Dedifferentiated amniotic fluid mesenchymal stem cell (primary cell): ENCODE measurements around the gene C14orf180.

Experiments used
- DNase-seq: peaks from one replicate; pipeline ENCODE4 v3.0.0-alpha.2; 2016; ENCODE audit errors: extremely low spot score

The C14orf180 gene

DNA sequence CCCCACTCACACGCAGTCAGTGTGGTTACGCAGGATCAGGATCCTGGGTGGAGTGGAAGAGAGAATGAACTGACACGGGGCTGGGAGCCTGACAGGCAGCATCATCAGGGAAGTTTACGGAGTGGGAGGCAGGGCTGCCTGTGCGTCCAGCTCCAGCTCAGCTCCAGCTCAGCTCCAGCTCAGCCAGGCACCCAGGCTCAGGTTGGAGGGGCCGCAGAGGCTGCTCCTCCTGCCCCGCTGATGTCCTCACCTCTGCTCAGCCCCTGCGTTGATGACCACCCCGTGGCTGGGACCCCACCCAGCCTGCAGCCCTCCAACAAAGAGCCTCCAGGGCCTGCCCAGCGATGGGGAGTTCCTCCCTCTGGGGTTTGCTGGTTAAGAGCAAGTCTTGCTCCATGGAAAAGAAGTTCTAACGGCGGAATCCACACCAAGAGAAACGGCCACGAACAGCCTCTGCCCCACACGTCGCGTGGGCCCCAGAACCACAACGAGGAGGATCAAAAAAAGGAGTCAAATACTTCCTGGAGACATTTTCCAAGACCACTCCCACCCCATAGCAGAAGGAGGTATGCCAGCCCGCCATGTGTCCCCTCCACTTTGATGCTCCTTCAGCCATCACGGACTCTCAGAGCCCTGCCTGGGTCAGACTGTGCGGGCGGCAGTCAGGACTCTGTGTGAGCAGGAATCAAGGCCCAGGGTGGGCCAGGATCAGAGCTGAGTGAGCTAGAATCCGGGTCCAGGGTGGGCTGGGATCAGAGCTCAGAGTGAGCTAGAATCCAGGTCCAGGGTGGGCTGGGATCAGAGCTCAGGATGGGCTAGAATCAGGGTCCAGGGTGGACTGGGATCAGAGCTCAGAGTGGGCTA, 17.7 kb upstream of the C14orf180 start:
- DNase-seq, result no peak

DNA sequence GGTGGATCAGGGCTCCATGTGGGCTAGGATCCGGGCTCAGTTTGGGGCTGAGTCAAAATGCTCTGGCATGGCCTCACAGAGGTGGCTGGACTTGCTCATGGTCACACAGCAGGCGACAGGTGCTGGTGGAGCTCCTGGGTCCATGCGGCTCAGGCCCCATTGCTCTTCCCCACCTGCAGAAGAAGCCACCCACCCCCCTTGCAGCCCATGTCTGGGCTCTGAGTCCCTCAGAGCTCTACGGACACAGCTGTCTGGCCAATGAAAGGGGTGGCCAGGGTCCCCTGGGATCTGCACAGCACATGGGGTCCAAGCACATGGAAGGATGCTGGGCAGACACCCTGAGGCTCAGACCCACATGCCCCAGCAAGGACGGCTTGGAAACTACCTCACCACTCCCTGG, 17.0 kb upstream of the C14orf180 start:
- no peak for DNase-seq

DNA sequence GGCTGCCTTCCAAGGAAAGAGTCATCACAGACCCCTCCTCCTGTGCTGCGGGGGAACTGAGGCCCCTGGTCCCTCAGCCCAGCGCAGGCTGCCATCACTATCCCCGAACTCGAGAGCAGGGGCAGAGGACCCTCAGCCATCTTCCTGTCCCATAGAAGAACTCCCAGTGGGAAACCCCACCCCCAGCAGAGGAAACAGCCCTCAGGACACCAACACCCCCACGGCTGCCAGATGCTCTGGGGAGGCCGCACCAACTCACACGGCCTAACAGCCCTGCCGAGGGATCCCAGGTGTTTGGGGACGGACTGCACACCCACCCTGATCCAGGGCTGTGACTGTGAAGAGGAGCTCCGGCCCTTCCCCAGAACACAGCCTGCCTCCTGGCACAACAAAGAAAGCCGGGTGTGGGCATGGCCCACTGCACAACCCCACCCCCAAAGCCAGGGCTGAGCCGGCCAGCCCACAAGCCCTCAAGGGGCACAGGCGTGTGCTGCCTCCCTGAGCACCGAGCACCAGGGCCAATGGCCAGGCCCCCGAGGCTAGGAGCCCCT, 16.3 kb upstream of the C14orf180 start:
- DNase-seq, result no peak

DNA sequence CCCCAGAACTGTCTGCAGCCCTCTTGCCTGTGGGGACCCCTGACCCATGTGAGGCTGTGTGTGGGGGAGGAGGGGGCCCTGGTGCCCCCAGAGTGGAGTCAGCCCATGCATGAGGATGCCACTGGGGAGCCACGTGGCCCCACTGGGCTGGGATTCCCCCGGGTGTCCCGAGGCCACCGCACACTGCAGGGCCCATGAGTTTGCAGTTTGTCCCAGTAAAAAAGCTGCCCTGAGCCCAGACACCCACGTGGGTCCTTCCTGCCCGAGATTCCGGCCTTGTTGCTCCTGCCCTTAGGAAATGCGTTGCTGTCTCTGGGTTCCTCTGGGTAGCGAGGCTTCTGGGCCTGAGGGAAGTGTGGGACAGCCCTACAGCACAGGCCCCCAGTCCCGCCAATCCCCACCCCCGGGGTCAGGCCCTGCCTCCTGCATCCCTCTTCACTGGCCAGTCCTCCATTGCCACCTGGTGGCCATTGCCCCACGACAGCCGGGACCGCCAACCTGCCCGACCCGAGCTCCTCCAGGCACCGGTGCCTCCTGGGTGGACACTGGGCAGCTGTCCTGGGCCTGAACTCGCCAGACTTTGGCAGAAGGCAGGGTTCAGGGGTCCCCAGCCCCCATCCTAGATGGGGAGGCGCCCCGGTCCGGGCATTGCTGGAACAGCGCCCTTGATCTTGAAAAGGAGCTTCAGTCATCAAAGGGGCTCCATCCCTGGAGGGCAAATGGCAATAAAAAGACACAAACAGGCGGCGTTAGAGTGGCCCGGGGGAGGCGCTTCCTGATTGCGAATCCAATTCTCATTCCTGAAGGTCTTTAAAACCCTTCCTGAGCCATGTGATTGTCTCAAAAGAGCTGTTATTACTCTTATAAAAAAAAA, 15.6 kb upstream of the C14orf180 start:
- DNase-seq, result peak; percentile 15

DNA sequence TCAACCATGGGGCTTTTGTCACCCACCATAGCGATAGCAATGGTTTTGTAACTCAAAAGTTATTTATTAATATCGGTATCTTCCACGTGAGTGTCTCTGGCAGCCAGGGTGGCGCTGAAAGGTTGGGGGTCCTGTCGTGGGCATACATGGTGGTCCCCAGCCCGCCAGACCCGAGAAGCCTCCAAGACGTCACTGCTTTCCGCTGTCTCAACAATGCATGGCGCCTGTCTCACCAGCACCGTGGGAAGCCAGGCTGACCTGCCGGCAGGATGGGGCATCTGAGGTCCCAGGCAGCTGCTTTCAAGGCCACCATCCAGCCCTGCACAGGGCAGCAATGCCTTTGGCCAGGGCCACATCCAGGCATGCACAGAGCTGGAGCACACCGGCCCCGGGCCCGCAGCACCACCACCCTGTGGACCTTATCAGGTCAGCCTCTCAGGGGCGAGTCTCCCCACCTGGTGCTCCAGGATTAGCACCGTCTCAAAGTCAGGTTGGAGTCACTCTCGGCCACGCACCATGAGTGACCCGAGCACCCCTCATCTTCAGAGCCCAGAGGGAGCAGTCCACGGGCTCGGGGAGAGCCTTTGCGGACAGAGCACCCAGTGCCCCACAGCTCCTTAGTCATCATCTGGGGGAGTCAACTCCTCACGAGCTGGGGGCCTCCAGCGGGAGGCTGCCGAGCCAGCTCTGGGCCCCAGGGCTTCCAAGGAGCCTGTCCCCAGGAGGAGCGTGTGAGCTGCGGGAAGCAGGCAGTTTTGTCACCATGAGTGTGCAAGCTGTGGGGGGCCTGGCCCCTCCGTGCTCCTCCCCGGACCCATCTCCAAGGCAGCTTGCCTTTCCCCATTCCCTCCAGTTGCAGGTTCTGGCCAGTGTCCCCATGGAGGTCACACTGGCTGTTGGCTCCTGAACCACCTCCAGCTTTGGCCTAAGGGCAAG, 14.6 kb upstream of the C14orf180 start:
- no peak for DNase-seq

DNA sequence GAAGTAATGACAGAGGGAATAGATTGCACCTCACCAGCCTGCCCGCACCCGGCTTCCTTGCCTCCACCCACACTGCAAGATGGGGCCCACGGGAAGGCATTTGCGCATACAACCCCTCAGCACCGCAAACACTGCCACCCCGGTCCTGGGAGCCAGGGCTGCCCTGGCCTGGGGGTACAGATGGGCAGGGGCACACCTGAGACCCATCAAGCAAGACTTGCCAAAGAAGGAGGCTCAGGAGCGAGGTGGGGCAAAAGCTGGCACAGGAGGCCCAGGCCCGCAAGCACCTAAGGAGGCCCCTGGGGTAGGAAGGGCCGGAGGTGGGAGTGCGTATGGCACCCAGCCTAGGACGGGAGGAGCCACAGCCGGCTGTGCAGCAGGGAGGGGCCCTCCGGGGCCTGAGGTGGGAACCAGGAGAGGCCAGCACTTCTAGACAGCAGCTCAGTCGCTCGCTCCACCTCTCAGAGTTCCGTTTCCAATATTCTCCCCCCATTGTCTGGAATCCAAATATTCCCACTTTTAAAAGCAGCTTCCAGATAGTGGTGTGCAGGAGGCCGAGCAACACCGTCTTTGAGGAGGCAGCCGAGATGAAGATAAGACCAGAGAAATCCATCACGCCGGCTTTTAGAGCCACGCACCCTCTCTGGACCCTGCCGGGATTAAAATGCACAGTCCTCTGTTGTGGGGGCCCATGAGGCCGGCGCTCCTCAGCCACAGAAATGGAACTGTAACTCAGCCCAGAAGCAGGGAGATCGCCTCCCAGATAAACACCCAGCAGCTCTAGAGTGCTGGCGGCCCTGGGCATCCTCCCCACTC, 12.2 kb upstream of the C14orf180 start:
- DNase-seq, result no peak

DNA sequence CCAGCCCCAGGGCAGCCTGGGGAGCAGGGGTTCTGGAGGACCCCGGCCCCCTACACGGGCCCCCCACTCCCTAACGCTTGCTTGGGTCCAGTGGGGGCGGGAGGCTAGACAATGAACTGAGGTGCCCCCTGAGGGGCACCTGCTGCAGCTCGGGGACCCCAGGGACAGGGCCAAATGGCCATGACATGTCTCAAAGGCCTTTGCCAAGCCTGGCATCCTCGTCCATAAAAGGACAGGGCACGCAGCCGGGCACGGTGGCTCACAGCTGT, 11.7 kb upstream of the C14orf180 start:
- no peak for DNase-seq

DNA sequence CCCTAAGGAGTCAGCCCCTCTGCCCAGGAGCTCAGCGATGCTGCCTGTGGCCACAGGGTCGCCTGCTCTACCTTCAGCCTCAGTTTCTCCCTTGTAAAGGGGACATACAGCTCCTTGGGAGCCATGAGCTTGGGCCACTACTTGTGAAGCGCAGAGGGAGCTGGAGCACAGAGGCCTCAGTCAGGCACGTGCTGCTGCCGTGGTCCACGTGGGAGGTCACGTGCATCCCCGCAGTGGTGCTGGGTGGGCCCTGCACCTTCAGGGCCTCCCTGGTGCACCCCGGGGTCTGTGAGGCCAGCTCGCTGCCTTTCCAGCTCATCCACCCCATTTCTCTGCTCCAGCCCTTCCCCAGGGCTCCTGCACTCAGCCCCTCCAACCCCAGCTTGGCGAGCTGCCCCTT, 10.9 kb upstream of the C14orf180 start:
- no peak for DNase-seq

DNA sequence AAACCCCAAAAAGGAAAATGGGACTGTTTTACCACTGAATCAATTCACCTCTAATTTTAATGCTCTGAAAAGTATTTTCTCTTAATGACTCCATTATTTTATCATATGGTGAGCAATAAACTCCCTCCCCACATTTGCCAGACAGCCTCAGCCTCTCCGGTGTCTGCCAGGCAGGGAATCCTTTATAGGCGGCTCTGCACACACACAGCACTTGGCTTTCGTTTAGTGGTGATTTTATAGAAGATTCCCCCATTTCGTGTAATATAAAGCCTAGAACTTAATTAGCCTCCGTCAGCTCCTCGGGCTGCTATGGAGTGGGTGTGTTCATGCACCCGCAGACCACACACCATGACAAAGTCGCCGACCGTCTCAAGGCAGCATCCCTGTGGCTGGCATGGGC, 10.1 kb upstream of the C14orf180 start:
- no peak for DNase-seq

DNA sequence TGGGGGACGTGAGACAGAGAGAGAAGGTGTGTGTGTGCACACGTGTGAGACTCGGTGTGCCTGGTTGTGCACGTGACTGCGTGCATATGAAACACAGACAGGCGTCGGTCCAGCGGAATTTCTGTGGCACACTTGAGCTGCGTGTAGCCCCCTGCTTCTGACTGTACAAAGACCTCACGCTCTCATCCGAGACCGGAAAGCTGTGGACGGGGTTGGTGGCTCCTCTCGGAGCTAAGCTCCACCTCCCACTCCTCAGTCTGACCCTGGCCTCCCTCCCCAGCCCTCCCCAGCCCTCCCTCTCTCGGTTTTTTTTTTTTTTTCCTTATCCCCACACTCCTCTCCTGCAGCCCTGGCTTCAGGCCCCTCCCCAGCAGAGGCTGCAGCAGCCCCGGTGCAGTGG, 8.3 kb upstream of the C14orf180 start:
- DNase-seq, result no peak

DNA sequence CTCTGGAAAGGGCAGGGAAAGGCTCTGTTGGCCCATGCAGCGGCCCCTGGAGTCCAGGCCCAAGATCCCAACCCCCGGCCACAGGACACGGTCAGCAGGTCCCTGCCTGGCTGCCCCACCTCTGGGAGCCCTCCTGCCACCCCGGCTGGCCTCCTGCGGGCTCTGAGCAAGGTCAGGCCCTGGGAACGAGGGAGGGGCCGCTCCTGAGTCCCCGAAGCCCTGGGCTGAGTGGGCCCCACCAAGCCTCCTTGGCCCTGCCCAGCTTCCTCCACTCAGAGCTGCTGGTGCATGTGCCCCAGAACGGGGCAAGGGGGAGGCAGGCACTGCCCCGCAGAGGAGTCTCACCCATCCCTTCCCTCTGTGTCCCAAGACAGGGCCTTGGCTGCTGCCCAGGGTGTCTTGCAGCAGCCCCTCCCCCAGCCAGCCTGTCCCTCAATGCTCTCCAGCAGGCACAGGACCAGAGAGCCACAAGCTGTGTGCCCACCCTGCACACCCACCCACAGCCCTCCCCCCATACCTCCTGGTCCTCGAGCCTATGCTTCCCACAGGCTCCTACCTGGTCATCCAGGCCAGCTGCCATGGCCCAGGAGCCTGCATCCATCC, 7.4 kb upstream of the C14orf180 start:
- DNase-seq, result no peak

DNA sequence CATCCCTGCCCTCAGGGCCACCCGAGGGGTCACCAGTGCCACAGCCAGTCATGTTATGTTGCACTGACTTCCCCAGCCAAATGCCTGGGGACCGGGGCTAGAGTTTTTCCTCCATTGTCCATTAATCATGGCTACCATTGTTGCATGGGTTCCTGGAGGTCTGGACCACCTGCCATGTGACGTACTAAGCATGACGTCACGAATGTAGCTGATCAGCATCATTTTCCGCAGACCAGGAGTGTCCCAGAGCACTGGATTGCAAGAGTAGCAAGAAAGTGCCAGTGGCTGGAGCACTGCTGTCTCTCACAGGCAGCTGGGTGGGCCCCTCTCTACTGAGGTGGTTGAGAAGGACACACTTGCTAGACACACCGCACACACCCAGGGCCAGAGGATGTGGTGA, 6.9 kb upstream of the C14orf180 start:
- no peak for DNase-seq

DNA sequence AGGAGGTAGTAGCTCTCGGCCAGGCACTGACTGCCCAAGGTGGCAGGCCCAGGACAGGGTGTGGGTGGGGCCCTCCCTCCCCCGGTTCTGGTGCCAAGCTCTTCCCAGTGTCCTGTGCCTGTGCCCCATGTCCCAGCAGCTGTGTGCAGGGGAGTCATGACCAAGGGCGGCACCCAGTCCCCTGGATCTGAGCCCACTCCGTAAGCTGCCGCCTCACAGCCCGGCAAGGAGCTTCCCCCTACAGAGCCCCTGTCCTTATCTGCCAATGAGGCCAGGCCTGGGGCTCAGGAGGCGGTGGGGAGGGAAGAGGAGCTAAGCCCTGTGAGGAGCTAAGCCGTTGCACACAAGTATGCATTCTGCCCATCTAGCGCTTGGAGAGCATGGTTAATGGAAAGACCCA, 5.6 kb upstream of the C14orf180 start:
- no peak for DNase-seq

DNA sequence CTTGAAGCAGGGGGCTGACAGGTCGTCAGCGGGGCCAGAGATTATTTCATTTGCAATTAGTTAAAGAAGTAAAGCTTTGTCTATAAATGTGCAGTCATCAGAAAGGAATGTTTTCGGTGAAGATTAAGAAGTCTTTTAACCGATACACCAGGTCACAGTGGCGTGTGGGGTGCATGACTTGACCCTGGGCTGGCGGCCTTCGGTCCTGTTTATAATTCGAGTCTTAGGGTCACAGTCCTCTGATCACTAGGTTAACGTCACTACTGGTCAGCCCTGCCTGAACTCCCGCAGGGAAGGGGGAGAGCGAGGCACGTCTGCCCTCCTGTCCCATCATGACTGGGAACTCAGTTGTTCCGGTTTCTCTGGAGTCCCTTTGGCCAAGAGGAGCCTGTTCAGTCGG, 5.0 kb upstream of the C14orf180 start:
- no peak for DNase-seq

DNA sequence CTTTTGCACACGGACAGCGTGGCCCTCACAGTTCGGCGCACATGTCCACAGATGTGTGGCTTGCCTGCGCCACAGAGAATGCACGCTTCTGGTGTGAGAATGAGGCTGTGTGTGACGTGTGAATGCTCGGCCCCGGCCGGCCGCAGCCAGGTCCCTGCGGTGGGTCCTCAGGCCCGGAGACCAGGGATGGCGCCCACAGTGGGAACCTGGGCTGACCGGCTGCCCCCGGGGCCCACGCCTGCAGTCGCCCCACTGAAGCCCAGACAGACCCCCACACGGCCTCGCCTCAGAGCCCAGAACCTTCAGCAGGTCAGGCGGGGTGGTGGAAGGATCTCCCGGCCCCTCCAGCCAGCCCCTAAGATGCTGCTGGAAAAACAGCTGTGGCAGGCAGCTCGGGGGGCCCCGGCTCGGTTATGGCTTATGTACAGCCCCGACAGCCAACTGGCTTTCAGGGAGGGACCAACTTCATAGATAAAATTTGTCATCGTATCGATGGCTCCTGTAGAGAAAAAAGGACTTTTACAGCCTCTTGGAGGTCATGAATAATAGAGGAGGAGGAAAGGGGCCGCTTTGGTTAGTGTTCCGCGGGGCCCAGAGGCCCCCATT, 4.5 kb upstream of the C14orf180 start:
- no peak for DNase-seq

DNA sequence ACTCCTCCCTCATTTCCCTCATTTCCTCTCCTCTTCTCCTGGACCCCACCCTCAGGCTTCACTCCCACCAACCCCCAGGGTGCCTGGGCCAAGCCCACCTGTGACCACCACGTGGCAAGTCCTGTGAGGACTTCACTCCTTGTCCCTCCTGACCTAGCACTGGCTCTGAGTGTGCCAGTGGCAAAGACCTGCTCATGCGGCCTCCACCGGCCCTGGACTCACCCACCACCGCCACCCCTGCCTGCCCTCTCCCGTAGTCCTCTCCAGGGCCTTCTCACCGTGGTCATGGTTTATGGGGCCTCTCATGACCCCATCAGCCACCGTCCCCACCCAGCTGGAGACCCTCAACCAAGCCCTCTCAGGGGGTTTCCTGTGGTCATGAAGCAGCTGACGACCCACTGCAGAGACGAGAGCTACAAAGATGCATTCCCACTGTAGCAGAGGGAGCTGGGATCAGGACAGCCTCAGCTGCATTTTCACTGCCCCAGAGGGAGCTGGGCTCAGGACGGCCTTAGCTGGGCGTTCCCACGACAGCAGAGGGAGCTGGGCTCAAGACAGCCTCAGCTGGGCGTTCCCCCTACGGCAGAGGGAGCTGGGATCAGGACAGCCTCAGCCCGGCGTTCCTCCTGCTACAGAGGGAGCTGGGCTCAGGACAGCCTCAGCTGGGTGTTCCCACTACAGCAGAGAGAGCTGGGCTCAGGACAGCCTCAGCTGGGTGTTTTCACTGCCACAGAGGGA, 3.2 kb upstream of the C14orf180 start:
- DNase-seq, result no peak

DNA sequence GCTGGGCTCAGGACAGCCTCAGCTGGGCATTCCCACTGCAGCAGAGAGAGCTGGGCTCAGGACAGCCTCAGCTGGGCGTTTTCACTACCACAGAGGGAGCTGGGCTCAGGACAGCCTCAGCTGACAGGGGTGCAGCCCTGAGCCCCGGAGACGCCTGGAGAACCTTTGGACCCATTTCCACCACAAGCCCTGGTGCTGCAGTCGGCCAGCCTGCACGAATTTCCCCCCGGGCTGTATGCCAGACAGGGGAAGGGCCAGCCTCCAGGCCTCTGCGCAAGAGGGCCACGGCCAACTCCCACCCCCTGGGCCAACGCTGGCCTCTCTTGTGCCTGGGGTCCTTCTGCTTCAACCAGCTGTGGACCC, 2.6 kb upstream of the C14orf180 start:
- no peak for DNase-seq

DNA sequence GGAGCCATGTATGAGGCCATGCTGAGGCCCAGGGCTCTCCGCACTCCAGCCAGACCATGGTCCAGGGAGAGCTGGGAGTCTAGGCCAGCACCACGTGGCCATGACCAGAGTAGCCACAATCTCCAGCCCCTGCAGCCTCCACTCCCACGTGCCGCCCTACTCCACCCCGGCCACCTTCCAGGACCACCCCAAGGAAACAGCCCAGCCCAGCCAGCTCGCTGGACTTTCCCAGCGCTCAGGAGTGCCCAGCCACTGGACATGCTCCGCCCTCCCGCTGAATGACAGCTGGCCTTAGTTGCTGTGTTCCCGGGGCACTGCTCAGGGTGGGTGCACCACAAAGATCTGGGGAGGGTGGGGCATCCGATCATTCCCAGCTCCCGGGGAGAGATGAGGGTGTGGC, 2.1 kb upstream of the C14orf180 start:
- no peak for DNase-seq

DNA sequence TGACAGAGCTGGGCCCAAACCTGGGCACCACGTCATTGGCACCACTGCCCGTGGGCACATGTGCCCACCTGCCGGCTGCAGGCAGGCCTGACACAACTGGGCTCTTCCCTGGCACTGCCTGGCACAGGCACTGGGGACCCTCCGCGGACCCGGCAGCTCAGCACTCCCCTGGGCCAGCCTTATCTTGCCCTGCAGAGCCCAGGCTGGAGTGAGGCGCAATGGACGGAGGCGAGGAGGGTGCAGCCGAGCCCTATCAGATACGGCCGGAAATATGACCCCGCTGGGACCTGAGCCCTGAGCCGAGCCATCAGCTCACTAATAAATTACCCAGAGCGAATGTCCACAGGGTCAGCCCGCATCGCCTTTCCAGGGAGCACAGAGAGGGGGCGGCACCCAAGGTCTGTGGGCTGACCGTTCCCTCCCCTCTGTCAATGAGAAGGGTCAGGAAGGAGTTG, 1.7 kb upstream of the C14orf180 start:
- no peak for DNase-seq
